Measurements from ENCODE around the gene KRTAP2-1.

DNA sequence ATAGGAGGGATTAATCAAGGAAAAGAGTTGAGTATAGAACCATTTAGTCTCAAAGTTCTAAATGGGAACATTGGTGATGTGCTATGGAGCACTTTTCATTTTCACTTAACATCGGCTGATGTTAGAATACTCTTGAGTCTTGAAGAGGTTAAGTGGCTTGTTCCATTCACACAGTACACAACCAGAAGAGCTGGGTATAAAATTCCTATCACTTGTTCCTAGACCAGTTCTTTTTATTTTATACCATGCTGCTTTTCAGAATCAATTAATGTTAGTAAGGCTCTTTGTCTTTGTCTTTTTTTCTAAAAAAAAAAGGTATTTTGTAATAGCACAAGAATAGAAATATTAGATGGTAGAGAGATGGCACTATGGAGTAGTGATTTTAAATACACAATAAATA, 4.2 kb downstream of the KRTAP2-1 start:
- TF ChIP-seq ZNF184 (tag by site-specific recombination; IDR thresholded peaks at IDR 0.05) (no peak), TCF7L2 (IDR thresholded peaks at IDR 0.05; ENCODE audit: borderline replicate concordance, low read depth, low read length) (no peak), ZNF391 (tag by site-specific recombination; IDR thresholded peaks at IDR 0.05; ENCODE audit: borderline replicate concordance, low read depth) (no peak), ZBTB7A (tag by site-specific recombination; IDR thresholded peaks at IDR 0.05; ENCODE audit: low read depth) (no peak), MEIS1 (CRISPR knock-in tag; IDR thresholded peaks at IDR 0.05; ENCODE audit: borderline replicate concordance) (no peak), ZNF274 (IDR thresholded peaks at IDR 0.05; ENCODE audit: low read length) (no peak), ZNF274 (tag by site-specific recombination; IDR thresholded peaks at IDR 0.05; ENCODE audit: borderline replicate concordance) (no peak), ZNF292 (tag by site-specific recombination; IDR thresholded peaks at IDR 0.05; ENCODE audit: borderline replicate concordance, low read depth) (no peak), HOXA7 (CRISPR knock-in tag; IDR thresholded peaks at IDR 0.05; ENCODE audit: borderline replicate concordance) (no peak), IKZF3 (tag by site-specific recombination; IDR thresholded peaks at IDR 0.05) (no peak)
- TF ChIP-seq, protein P1, sequence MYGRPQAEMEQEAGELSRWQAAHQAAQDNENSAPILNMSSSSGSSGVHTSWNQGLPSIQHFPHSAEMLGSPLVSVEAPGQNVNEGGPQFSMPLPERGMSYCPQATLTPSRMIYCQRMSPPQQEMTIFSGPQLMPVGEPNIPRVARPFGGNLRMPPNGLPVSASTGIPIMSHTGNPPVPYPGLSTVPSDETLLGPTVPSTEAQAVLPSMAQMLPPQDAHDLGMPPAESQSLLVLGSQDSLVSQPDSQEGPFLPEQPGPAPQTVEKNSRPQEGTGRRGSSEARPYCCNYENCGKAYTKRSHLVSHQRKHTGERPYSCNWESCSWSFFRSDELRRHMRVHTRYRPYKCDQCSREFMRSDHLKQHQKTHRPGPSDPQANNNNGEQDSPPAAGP (tag by site-specific recombination; IDR thresholded peaks at IDR 0.05): no peak
- TF ChIP-seq, protein P2, sequence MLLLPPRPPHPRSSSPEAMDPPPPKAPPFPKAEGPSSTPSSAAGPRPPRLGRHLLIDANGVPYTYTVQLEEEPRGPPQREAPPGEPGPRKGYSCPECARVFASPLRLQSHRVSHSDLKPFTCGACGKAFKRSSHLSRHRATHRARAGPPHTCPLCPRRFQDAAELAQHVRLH (tag by site-specific recombination; IDR thresholded peaks at IDR 0.05): no peak
- TF ChIP-seq, protein P3, sequence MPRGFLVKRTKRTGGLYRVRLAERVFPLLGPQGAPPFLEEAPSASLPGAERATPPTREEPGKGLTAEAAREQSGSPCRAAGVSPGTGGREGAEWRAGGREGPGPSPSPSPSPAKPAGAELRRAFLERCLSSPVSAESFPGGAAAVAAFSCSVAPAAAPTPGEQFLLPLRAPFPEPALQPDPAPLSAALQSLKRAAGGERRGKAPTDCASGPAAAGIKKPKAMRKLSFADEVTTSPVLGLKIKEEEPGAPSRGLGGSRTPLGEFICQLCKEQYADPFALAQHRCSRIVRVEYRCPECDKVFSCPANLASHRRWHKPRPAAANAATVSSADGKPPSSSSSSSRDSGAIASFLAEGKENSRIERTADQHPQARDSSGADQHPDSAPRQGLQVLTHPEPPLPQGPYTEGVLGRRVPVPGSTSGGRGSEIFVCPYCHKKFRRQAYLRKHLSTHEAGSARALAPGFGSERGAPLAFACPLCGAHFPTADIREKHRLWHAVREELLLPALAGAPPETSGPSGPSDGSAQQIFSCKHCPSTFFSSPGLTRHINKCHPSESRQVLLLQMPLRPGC (tag by site-specific recombination; IDR thresholded peaks at IDR 0.05): no peak
- TF ChIP-seq, protein P4, sequence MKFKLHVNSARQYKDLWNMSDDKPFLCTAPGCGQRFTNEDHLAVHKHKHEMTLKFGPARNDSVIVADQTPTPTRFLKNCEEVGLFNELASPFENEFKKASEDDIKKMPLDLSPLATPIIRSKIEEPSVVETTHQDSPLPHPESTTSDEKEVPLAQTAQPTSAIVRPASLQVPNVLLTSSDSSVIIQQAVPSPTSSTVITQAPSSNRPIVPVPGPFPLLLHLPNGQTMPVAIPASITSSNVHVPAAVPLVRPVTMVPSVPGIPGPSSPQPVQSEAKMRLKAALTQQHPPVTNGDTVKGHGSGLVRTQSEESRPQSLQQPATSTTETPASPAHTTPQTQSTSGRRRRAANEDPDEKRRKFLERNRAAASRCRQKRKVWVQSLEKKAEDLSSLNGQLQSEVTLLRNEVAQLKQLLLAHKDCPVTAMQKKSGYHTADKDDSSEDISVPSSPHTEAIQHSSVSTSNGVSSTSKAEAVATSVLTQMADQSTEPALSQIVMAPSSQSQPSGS (tag by site-specific recombination; IDR thresholded peaks at IDR 0.05; ENCODE audit: low read depth): no peak
